Cerebellar nuclear complex (tissue), 1 donor: ENCODE results near the gene TCF7L2.

Source experiments
- DNase-seq, 2 experiments: peaks; one replicate each; lab custom pipeline; 2025; lab: John Stamatoyannopoulos, UW

TCF7L2 gene

GRCh38 chr10:112949875-112950507 lies at the start of gene TCF7L2:
Gene TCF7L2, plus strand, starts transcription at chr10:112950247. Its CDS starts 510 bp downstream, at chr10:112950757.
- DNase-seq, result no peak

- DNase-seq, result no peak
Observed at GRCh38 chr10:112902730-112903129, 47.3 kb upstream of the TCF7L2 start.

DNA sequence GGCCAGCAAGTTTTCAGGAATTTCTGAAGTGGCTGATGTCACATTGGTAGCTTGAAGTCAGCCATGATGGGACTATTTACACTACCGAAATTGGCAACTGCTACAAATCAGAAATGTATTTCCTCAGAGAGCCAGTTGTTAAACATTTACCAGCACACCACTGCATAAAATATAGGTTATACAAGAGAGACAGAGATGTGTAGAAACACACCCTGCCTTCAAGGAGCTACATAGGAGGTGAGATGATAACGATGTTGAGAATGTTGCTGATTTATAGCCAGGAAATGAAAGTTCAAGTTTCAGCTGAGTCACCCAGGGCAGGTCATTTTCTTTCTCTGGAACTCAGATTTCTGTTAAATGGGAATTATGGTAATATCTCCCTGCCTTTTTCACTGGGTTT lies 46.0 kb upstream of the TCF7L2 start:
- DNase-seq, result no peak

GRCh38 chr10:112906945-112907344 lies 43.1 kb upstream of the TCF7L2 start:
- no peak for DNase-seq

DNA sequence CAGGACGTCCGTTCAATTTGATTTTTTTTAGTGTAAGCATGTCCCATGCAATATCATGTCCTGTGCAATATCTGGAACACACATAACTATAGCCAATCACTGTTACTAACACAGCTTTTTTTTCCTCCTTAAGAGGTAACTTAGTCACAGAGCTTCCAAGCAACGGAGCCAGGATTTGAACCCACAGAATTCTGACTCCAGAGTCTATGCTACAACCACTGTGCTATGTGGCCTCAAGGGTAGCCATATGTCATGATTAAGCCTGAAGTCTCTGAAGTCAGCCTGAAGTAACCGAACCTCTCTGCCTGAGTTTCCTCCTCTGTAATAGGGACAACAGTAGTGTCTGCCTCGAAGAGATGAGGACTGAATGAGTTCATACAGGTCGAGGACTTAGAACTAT lies 42.2 kb upstream of the TCF7L2 start:
- no peak for DNase-seq

GRCh38 chr10:112911206-112911605 lies 38.8 kb upstream of the TCF7L2 start:
- no peak for DNase-seq

- DNase-seq, result no peak
Observed at GRCh38 chr10:112912410-112912928, 37.6 kb upstream of the TCF7L2 start.

GRCh38 chr10:112913255-112913654 lies 36.8 kb upstream of the TCF7L2 start:
- no peak for DNase-seq

DNA sequence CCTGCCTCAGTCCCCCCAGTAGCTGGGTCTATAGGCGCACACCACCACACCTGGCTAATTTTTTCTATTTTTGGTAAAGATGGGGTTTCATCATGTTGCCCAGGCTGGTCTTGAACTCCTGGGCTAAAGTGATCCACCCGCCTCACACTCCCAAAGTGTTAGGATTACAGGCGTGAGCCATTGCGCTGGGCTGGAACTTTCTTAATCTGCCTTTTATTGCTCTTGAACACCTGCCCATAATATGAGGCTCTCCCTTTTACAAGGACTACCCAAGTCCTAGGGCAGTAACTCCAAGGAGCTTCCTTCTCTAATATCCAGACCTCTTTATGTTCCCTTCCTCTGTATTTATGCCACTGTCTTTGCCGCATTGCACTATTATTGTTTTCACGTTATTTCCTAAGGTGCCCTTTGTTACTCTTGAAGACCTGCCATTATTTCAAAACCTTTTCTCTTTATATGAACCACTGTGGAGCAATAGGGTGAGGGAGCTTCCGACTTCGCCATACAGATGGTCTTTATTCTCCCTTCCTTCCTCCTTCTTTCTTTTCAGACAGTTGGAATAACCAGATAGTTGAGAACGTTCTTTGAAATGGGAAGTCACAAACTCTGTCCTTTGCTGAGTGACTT lies 36.3 kb upstream of the TCF7L2 start:
- no peak for DNase-seq

GRCh38 chr10:112914288-112914952 lies 35.6 kb upstream of the TCF7L2 start:
- no peak for DNase-seq

GRCh38 chr10:112915590-112916572 lies 34.2 kb upstream of the TCF7L2 start:
- no peak for DNase-seq

GRCh38 chr10:112917681-112918080 lies 32.4 kb upstream of the TCF7L2 start:
- DNase-seq, result no peak

- no peak for DNase-seq
Observed at GRCh38 chr10:112918771-112919170, 31.3 kb upstream of the TCF7L2 start.

- DNase-seq, result no peak
Observed at GRCh38 chr10:112919721-112920120, 30.3 kb upstream of the TCF7L2 start.

DNA sequence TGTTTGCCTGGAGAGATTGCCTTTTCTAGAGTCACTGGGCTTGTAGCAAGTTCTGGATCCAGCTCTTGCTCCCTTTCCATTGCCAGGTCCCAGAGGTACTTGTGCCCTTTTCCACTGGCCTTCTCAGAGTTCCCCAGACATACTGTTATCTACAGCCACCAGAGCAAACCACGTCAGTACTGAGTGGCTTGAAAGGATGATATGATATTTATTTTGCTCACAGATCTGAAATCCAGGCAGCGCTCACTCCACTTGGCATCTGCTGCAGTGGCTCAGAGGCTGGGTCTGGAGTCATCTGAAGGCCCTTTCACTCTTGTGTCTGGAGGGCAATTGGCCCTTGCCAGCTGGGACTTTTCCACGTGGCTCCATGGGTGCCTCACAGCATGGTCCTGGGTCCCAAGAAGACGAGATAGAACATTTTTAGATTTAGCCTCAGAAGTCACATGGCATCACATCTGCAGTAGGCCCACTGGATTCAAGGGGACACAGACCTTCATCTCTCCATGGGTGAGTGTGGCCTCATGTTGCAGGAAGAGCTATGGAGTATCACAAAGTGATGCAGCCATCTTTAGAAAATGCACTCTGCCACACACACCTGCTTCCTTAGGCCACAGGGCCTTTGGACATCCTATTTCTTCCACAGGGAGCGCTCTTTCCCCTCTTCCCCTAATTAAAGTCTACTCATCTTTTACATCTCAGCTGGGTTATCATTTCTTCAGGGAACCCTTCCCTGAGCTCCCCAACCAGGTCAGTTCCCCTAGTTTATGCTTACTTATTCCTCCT lies 22.9 kb upstream of the TCF7L2 start:
- DNase-seq, result no peak

- no peak for DNase-seq
Observed at GRCh38 chr10:112927980-112928379, 22.1 kb upstream of the TCF7L2 start.

DNA sequence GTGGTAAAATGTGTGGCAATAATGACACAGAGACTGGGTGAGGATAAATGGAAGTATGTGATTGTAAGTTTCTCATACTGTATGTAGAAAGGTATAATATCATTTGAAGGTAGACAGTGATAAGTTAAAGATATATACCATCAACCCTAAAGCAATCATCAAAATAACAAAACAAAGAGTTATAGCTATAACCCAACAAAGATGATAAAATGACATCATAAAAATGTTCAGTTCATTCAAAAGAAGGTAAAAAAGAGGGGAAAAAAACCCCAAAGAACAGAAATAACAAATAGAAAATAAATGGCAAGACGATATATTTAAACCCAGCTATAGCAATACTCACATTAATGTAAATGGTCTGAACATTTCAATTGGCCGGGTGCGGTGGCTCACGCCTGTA lies 17.4 kb upstream of the TCF7L2 start:
- DNase-seq, result no peak

DNA sequence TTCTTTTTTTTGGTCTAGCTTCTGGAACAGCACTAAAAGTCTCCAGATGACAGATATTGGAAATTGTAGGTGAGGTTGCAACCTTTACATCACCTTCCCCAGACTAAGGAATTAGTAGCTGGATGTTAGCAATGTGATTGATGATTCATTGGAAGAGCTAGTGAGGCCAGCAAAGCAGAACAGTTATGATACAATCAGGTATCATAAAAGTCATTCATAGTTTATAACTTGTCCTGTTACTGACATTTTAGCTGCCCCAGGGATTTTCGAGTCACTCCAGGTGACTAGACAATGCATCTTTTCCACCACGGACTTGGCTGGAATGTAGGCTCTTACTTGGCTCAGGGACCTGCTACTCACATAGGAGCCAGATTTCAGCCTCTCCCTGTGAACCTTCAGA lies 15.9 kb upstream of the TCF7L2 start:
- DNase-seq, result no peak

- no peak for DNase-seq
Observed at GRCh38 chr10:112938808-112939482, 11.1 kb upstream of the TCF7L2 start.

- DNase-seq, result no peak
Observed at GRCh38 chr10:112945811-112946210, 4.2 kb upstream of the TCF7L2 start.

- no peak for DNase-seq
Observed at GRCh38 chr10:112946649-112947048, 3.4 kb upstream of the TCF7L2 start.
